ENCODE data around the gene KCNH8.

- TF ChIP-seq EP300 (IDR thresholded peaks at IDR 0.05; ENCODE audit: low read depth) (no peak), POLR2A (IDR thresholded peaks at IDR 0.05) (no peak), POLR2AphosphoS5 (IDR thresholded peaks at IDR 0.05) (no peak), CTCF (IDR thresholded peaks at IDR 0.05) (no peak)
These were observed 198.4 kb downstream of the KCNH8 start for GRCh38 chr3:19346759-19347158.
